Measurements from ENCODE around the gene RHBDL1. TPM values are rescaled to one million over a fixed set of nuclear protein-coding genes. Genes with fewer than 3 reads are reported as not detected.

The RHBDL1 gene
- total and polyA plus RNA-seq, 2 donors (not counting 3 experiments of a cell fraction or from before 2014, with no cell fraction given), result 1.1 to 1.8 TPM

DNA sequence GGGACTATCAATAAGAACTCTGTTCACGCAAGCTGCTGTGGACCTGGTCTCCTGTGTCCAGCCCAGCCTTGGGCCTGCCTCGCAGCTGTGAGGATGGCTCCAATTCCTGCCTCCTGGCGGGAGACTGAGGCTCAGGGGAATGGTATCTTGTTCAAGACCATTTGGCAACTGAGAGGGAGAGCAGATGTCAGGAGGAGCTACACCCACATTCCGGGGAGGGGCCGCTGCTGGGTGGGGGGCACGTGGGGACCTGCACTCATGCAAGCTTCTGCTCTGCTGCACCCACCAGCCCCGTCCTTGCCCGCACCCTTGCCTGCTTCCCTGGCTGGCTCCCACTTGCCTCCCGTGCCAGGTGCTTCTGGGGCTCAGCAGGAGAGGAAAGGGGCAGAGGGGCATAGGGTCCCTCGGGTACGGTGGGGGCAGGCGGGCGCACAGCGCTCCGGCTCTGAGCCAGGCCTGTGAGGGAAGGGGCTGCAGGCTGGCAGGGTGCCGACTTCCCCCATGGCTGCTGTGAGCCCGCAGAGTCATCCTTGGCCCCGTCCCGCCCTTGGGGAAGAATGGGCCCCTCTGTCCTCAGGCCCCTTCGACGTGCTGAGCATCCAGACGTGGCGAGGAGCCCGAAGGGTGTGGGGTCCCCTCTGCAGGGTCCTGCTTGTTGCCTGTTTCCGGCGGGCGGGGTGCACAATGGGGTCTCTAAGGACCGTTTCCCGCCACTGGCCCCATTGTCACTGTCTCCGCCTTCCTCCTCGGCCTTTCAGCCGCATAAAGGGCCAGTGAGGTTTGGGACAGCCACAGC, 42.2 kb downstream of the RHBDL1 start:
- no peaks in the 10 kb centered on the region for H3K9me1 ChIP-seq (replicated peaks; ENCODE audit: control insufficient read depth, extremely low read depth, insufficient read depth, low read length)
- BruUV-seq (replicated peaks), result no TSS peak
- H3K4me2 ChIP-seq (ENCODE audit: insufficient read depth, low read length), result no peak overlapping the region
- no peaks in the 10 kb centered on the region for H3K36me3 ChIP-seq (ENCODE audit: control insufficient read depth in 2 of 2, extremely low read depth in 1 of 2, insufficient read depth in 2 of 2, low read length in 2 of 2)
- no peaks in the 10 kb centered on the region for H4K20me1 ChIP-seq (replicated peaks; ENCODE audit: control insufficient read depth, extremely low read depth, insufficient read depth, low read length)
- ChIA-PET POLR2A (no interaction called here), CTCF (interaction anchor here (1.1 to 1.9 kb wide), 3 partner anchors 11 to 340 kb away, joined by 5 to 11 read pairs (median 7); no protein-coding TSS in a partner anchor)
- H3K79me2 ChIP-seq (ENCODE audit: control insufficient read depth, insufficient read depth, low read length), result no peaks in the 10 kb centered on the region
- no peak overlapping the region for H3K4me3 ChIP-seq (replicated peaks in 1 of 3; ENCODE audit: insufficient read depth in 1 of 3, low read depth in 1 of 3, low read length in 3 of 3)
- no peak overlapping the region for H2AFZ ChIP-seq (ENCODE audit: low read depth, low read length)
- no peaks in the 10 kb centered on the region for H3K27me3 ChIP-seq (ENCODE audit: control insufficient read depth in 2 of 2, insufficient read depth in 2 of 2, low read length in 2 of 2)
- intact Hi-C loops (cut with micrococcal nuclease) (no loop called here), dilution Hi-C loops (cut with MboI; ENCODE audit: extremely low pct_ligation_motif_present, low sequenced_read_pairs) (no loop called here)
- FAIRE-seq (no peak), DNase-seq (ENCODE audit: low read depth, low spot score) (no peak)
- H3K27ac ChIP-seq (ENCODE audit: insufficient read depth, low read depth, low read length), result no peak overlapping the region
- no peak overlapping the region for H3K9ac ChIP-seq (replicated peaks; ENCODE audit: extremely low read depth, insufficient read depth, low read length)
- H3K4me1 ChIP-seq (ENCODE audit: control insufficient read depth, extremely low read depth, insufficient read depth, low read length), result peaks cover 24% of the 10 kb centered on the region
- H3K9me3 ChIP-seq (replicated peaks; ENCODE audit: control insufficient read depth, insufficient read depth, low read length), result no peaks in the 10 kb centered on the region
- TF ChIP-seq MYC (IDR thresholded peaks at IDR 0.05; ENCODE audit: low read depth, low read length) (no peak), JUN (IDR thresholded peaks at IDR 0.05; ENCODE audit: borderline replicate concordance, insufficient read depth, insufficient read length, low read depth) (no peak), GATA2 (IDR thresholded peaks at IDR 0.05; ENCODE audit: insufficient read depth, insufficient read length, low read depth, low read length) (no peak), EZH2 (IDR thresholded peaks at IDR 0.05; ENCODE audit: borderline replicate concordance, low read depth, low read length, severe bottlenecking) (no peak)

- H4K20me1 ChIP-seq (replicated peaks; ENCODE audit: control insufficient read depth, extremely low read depth, insufficient read depth, low read length), result no peaks in the 10 kb centered on the region
- H3K9ac ChIP-seq (replicated peaks; ENCODE audit: extremely low read depth, insufficient read depth, low read length), result no peak overlapping the region
- DNase-seq (ENCODE audit: low read depth, low spot score) (no peak), FAIRE-seq (no peak)
- no peak overlapping the region for H3K4me2 ChIP-seq (ENCODE audit: insufficient read depth, low read length)
- POLR2A ChIA-PET, result no interaction called here
- H3K27ac ChIP-seq (ENCODE audit: insufficient read depth, low read depth, low read length), result no peak overlapping the region
- no peaks in the 10 kb centered on the region for H3K9me3 ChIP-seq (replicated peaks; ENCODE audit: control insufficient read depth, insufficient read depth, low read length)
- no peak overlapping the region for H2AFZ ChIP-seq (ENCODE audit: low read depth, low read length)
- dilution Hi-C loops (cut with MboI; ENCODE audit: extremely low pct_ligation_motif_present, low sequenced_read_pairs), result no loop called here
- intact Hi-C loops (cut with micrococcal nuclease), result no loop called here
- H3K9me1 ChIP-seq (replicated peaks; ENCODE audit: control insufficient read depth, extremely low read depth, insufficient read depth, low read length), result no peaks in the 10 kb centered on the region
- H3K4me3 ChIP-seq (replicated peaks in 1 of 3; ENCODE audit: insufficient read depth in 1 of 3, low read depth in 1 of 3, low read length in 3 of 3), result no peak overlapping the region
- no TSS peak for BruUV-seq (replicated peaks)
- TF ChIP-seq MYC (IDR thresholded peaks at IDR 0.05; ENCODE audit: low read depth, low read length) (no peak), JUN (IDR thresholded peaks at IDR 0.05; ENCODE audit: borderline replicate concordance, insufficient read depth, insufficient read length, low read depth) (no peak), POLR2AphosphoS5 (IDR thresholded peaks at IDR 0.05; ENCODE audit: insufficient read depth, low read depth, low read length) (no peak), MAX (IDR thresholded peaks at IDR 0.05; ENCODE audit: insufficient read depth, insufficient read length) (no peak), GATA2 (IDR thresholded peaks at IDR 0.05; ENCODE audit: insufficient read depth, insufficient read length, low read depth, low read length) (no peak), FOS (IDR thresholded peaks at IDR 0.05; ENCODE audit: borderline replicate concordance, insufficient read depth, low read length) (no peak), POLR2A (IDR thresholded peaks at IDR 0.05; ENCODE audit: low read depth, low read length) (no peak), EZH2 (IDR thresholded peaks at IDR 0.05; ENCODE audit: borderline replicate concordance, low read depth, low read length, severe bottlenecking) (no peak)
- TF ChIP-seq, protein P1, sequence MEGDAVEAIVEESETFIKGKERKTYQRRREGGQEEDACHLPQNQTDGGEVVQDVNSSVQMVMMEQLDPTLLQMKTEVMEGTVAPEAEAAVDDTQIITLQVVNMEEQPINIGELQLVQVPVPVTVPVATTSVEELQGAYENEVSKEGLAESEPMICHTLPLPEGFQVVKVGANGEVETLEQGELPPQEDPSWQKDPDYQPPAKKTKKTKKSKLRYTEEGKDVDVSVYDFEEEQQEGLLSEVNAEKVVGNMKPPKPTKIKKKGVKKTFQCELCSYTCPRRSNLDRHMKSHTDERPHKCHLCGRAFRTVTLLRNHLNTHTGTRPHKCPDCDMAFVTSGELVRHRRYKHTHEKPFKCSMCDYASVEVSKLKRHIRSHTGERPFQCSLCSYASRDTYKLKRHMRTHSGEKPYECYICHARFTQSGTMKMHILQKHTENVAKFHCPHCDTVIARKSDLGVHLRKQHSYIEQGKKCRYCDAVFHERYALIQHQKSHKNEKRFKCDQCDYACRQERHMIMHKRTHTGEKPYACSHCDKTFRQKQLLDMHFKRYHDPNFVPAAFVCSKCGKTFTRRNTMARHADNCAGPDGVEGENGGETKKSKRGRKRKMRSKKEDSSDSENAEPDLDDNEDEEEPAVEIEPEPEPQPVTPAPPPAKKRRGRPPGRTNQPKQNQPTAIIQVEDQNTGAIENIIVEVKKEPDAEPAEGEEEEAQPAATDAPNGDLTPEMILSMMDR (IDR thresholded peaks at IDR 0.05; ENCODE audit: extremely low read depth in 1 of 2, insufficient read depth in 1 of 2, low read depth in 1 of 2, low read length in 2 of 2), result no peak
- no peaks in the 10 kb centered on the region for H3K27me3 ChIP-seq (ENCODE audit: control insufficient read depth in 2 of 2, insufficient read depth in 2 of 2, low read length in 2 of 2)
- CTCF ChIA-PET, result no interaction called here
- H3K79me2 ChIP-seq (ENCODE audit: control insufficient read depth, insufficient read depth, low read length), result no peaks in the 10 kb centered on the region
- no peaks in the 10 kb centered on the region for H3K36me3 ChIP-seq (ENCODE audit: control insufficient read depth in 2 of 2, extremely low read depth in 1 of 2, insufficient read depth in 2 of 2, low read length in 2 of 2)
- peaks cover 24% of the 10 kb centered on the region for H3K4me1 ChIP-seq (ENCODE audit: control insufficient read depth, extremely low read depth, insufficient read depth, low read length)
Measured at GRCh38 chr16:718389-718788, 42.9 kb downstream of the RHBDL1 start.

All from endothelial cell of umbilical vein (primary cell).